ENCODE results near the gene ANKS1A. TPM values are rescaled to one million over a fixed set of nuclear protein-coding genes. Genes with fewer than 3 reads are reported as not detected.
A peak's percentile ranks its signal among the peaks of the same experiment; 100 is the strongest.

The ANKS1A gene
- total RNA-seq, 1 donor: 7.2 TPM

GRCh38 chr6:35120746-35121145, 231.7 kb downstream of the ANKS1A start:
- no peak overlapping the region for H2AFZ ChIP-seq (ENCODE audit: low read length)
- TF ChIP-seq CTCF (IDR thresholded peaks at IDR 0.05; ENCODE audit: extremely low read depth, low read depth, low read length): no peak
- H3K9me3 ChIP-seq (ENCODE audit: low read depth, low read length): no peaks in the 10 kb centered on the region
- no peaks in the 10 kb centered on the region for H3K36me3 ChIP-seq (ENCODE audit: insufficient read depth, low read length)
- no peaks in the 10 kb centered on the region for H4K20me1 ChIP-seq (ENCODE audit: insufficient read depth, low read length)
- no peaks in the 10 kb centered on the region for H3K79me2 ChIP-seq (ENCODE audit: insufficient read depth, low read length)
- no peak overlapping the region for H3K27ac ChIP-seq (ENCODE audit: low read depth, low read length)
- H3K4me3 ChIP-seq (ENCODE audit: insufficient read depth, low read length): no peak overlapping the region
- H3K4me2 ChIP-seq (ENCODE audit: insufficient read depth, low read length): no peak overlapping the region
- H3K4me1 ChIP-seq (ENCODE audit: insufficient read depth, low read length): no peaks in the 10 kb centered on the region
- H3K27me3 ChIP-seq (ENCODE audit: insufficient read depth, low read length): no peaks in the 10 kb centered on the region
- no peak for DNase-seq (ENCODE audit: insufficient read length, low spot score, missing footprints)

- no peak for DNase-seq (ENCODE audit: insufficient read length, low spot score, missing footprints)
Observed at GRCh38 chr6:35124356-35124755, 235.3 kb downstream of the ANKS1A start.

GRCh38 chr6:35128042-35128441, 239.0 kb downstream of the ANKS1A start:
- Histone ChIP-seq H3K36me3 (ENCODE audit: insufficient read depth, low read length) (no peaks in the 10 kb centered on the region), H3K4me3 (ENCODE audit: insufficient read depth, low read length) (no peak overlapping the region), H3K27me3 (ENCODE audit: insufficient read depth, low read length) (peaks cover 7% of the 10 kb centered on the region), H4K20me1 (ENCODE audit: insufficient read depth, low read length) (no peaks in the 10 kb centered on the region), H3K4me2 (ENCODE audit: insufficient read depth, low read length) (no peak overlapping the region), H3K27ac (ENCODE audit: low read depth, low read length) (no peak overlapping the region), H3K79me2 (ENCODE audit: insufficient read depth, low read length) (no peaks in the 10 kb centered on the region), H3K4me1 (ENCODE audit: insufficient read depth, low read length) (peaks cover 8% of the 10 kb centered on the region), H2AFZ (ENCODE audit: low read length) (no peak overlapping the region), H3K9me3 (ENCODE audit: low read depth, low read length) (no peaks in the 10 kb centered on the region)
- no peak for TF ChIP-seq CTCF (IDR thresholded peaks at IDR 0.05; ENCODE audit: extremely low read depth, low read depth, low read length)
- no peak for DNase-seq (ENCODE audit: insufficient read length, low spot score, missing footprints)

More at GRCh38 chr6:35124356-35124755, 235.3 kb downstream of the ANKS1A start:
- H3K4me1 ChIP-seq (ENCODE audit: insufficient read depth, low read length): peaks cover 8% of the 10 kb centered on the region
- H3K27me3 ChIP-seq (ENCODE audit: insufficient read depth, low read length): peaks cover 3% of the 10 kb centered on the region
- no peaks in the 10 kb centered on the region for H4K20me1 ChIP-seq (ENCODE audit: insufficient read depth, low read length)
- TF ChIP-seq CTCF (IDR thresholded peaks at IDR 0.05; ENCODE audit: extremely low read depth, low read depth, low read length): no peak
- H3K27ac ChIP-seq (ENCODE audit: low read depth, low read length): no peak overlapping the region
- H3K36me3 ChIP-seq (ENCODE audit: insufficient read depth, low read length): no peaks in the 10 kb centered on the region
- no peak overlapping the region for H3K4me2 ChIP-seq (ENCODE audit: insufficient read depth, low read length)
- no peak overlapping the region for H2AFZ ChIP-seq (ENCODE audit: low read length)
- H3K9me3 ChIP-seq (ENCODE audit: low read depth, low read length): no peaks in the 10 kb centered on the region
- H3K4me3 ChIP-seq (ENCODE audit: insufficient read depth, low read length): no peak overlapping the region
- no peaks in the 10 kb centered on the region for H3K79me2 ChIP-seq (ENCODE audit: insufficient read depth, low read length)

- H3K9me3 ChIP-seq (ENCODE audit: low read depth, low read length): no peaks in the 10 kb centered on the region
- peaks cover 7% of the 10 kb centered on the region for H3K27me3 ChIP-seq (ENCODE audit: insufficient read depth, low read length)
- H3K79me2 ChIP-seq (ENCODE audit: insufficient read depth, low read length): no peaks in the 10 kb centered on the region
- no peaks in the 10 kb centered on the region for H3K36me3 ChIP-seq (ENCODE audit: insufficient read depth, low read length)
- DNase-seq (ENCODE audit: insufficient read length, low spot score, missing footprints): peak; percentile 86
- peaks cover 8% of the 10 kb centered on the region for H3K4me1 ChIP-seq (ENCODE audit: insufficient read depth, low read length)
- H2AFZ ChIP-seq (ENCODE audit: low read length): no peak overlapping the region
- H3K4me3 ChIP-seq (ENCODE audit: insufficient read depth, low read length): no peak overlapping the region
- TF ChIP-seq CTCF (IDR thresholded peaks at IDR 0.05; ENCODE audit: extremely low read depth, low read depth, low read length): no peak
- no peak overlapping the region for H3K27ac ChIP-seq (ENCODE audit: low read depth, low read length)
- H4K20me1 ChIP-seq (ENCODE audit: insufficient read depth, low read length): no peaks in the 10 kb centered on the region
- no peak overlapping the region for H3K4me2 ChIP-seq (ENCODE audit: insufficient read depth, low read length)
Observed at GRCh38 chr6:35128496-35128895, 239.4 kb downstream of the ANKS1A start.

Measured in osteoblast (primary cell).